H1 (cell line): ENCODE results near the gene RPE. TPM values are rescaled to one million over a fixed set of nuclear protein-coding genes. Genes with fewer than 3 reads are reported as not detected.

Experiments
- CTCF ChIA-PET: fragments of 300-600 bp; sonication (Branson Sonifier 250); formaldehyde crosslinking; loops from one replicate; lab custom pipeline; 2021; ENCODE audit not compliant: partially characterized antibody; lab: Charles Lee
- POLR2A ChIA-PET: fragments of 300-600 bp; sonication (Branson Sonifier 250); formaldehyde crosslinking; loops from one replicate; lab custom pipeline; 2021; ENCODE audit warnings: inconsistent platforms; ENCODE audit not compliant: partially characterized antibody; lab: Charles Lee
- DNase-seq, 2 experiments: peaks; one replicate each; pipeline versions ENCODE4 v3.0.0 to v3.0.0-alpha.2; 2010 to 2022; ENCODE audit warnings: low spot score in 2 of 2, low read depth in 1 of 2, mixed read lengths in 1 of 2
- FAIRE-seq: peaks from 2 replicates; lab custom pipeline; 2011; peaks lifted over from hg19 to GRCh38; lab: Jason Lieb, UNC
- H2AFZ ChIP-seq: 2 replicates; pipeline ENCODE4 v1.8.1; 2012; ENCODE audit warnings: low read length, inconsistent platforms
- H2AK5ac ChIP-seq: 2 replicates; pipeline ENCODE4 v1.6.1; 2013; ENCODE audit warnings: low read depth, low read length
- H2BK120ac ChIP-seq: replicated peaks from 2 replicates; pipeline ENCODE3; 2013; ENCODE audit warnings: low read depth, low read length, inconsistent platforms
- H2BK12ac ChIP-seq: 2 replicates; pipeline ENCODE4 v1.6.1; 2013; ENCODE audit warnings: low read depth, low read length
- H2BK15ac ChIP-seq: 2 replicates; pipeline ENCODE4 v1.6.1; 2013; ENCODE audit warnings: low read length
- H2BK20ac ChIP-seq: 2 replicates; pipeline ENCODE4 v1.6.1; 2013; ENCODE audit warnings: low read length
- H2BK5ac ChIP-seq: 2 replicates; pipeline ENCODE4 v1.6.1; 2013; ENCODE audit warnings: low read depth, low read length
- H3K14ac ChIP-seq: 2 replicates; pipeline ENCODE4 v1.6.1; 2013; ENCODE audit warnings: inconsistent platforms; ENCODE audit not compliant: insufficient read length
- H3K18ac ChIP-seq: 2 replicates; pipeline ENCODE4 v1.6.1; 2013; ENCODE audit warnings: low read length; ENCODE audit errors: extremely low read depth
- H3K23ac ChIP-seq: 2 replicates; pipeline ENCODE4 v1.6.1; 2013; ENCODE audit warnings: inconsistent platforms; ENCODE audit not compliant: insufficient read length
- H3K23me2 ChIP-seq: 2 replicates; pipeline ENCODE4 v1.6.1; 2013; ENCODE audit warnings: low read depth, low read length
- H3K27ac ChIP-seq: 2 replicates; pipeline ENCODE4 v1.6.1; 2011; ENCODE audit warnings: low read depth, low read length, inconsistent platforms
- H3K27me3 ChIP-seq, 4 experiments: replicated peaks in 1 of 4; 1 replicate in 1 of 4; 2 replicates in 3 of 4; pipeline versions ENCODE4 v1.6.1 to v1.8.1; 2011 to 2013; ENCODE audit warnings: low read length in 3 of 4, mild to moderate bottlenecking in 3 of 4, inconsistent platforms in 2 of 4, mixed read lengths in 2 of 4, moderate library complexity in 1 of 4; ENCODE audit not compliant: control insufficient read depth in 3 of 4, insufficient read depth in 3 of 4; ENCODE audit errors: extremely low read depth in 1 of 4
- H3K36me3 ChIP-seq, 4 experiments: 2 replicates each; pipeline versions ENCODE4 v1.6.1 to v1.8.1; 2011 to 2013; ENCODE audit warnings: mild to moderate bottlenecking in 4 of 4, low read length in 3 of 4, moderate library complexity in 2 of 4, control low read depth in 1 of 4, inconsistent platforms in 1 of 4; ENCODE audit not compliant: insufficient read depth in 4 of 4, control insufficient read depth in 2 of 4
- H3K4ac ChIP-seq: replicated peaks from 2 replicates; pipeline ENCODE3; 2013; ENCODE audit warnings: low read length, low read depth, mixed read lengths, inconsistent platforms; ENCODE audit not compliant: insufficient read length
- H3K4me1 ChIP-seq, 4 experiments: replicated peaks in 1 of 4; 1 replicate in 1 of 4; 2 replicates in 3 of 4; pipeline versions ENCODE4 v1.6.1 to v1.8.1; 2011 to 2013; ENCODE audit warnings: low read length in 3 of 4, inconsistent platforms in 2 of 4, mixed read lengths in 1 of 4; ENCODE audit not compliant: insufficient read depth in 4 of 4, control insufficient read depth in 3 of 4
- H3K4me2 ChIP-seq, 2 experiments: 2 replicates each; pipeline versions ENCODE4 v1.6.1 to v1.8.1; 2011 to 2013; ENCODE audit warnings: low read depth in 2 of 2, low read length in 2 of 2, control low read depth in 1 of 2, inconsistent platforms in 1 of 2, mild to moderate bottlenecking in 1 of 2; ENCODE audit not compliant: insufficient read depth in 1 of 2
- H3K4me3 ChIP-seq, 4 experiments: fragments of 200-600, 300-600 bp in 1 of 4; sonication (generic), shearing (Covaris generic), sonication (Bioruptor Twin) in 1 of 4; 2 replicates each; pipeline versions ENCODE4 v1.5.1 to v1.8.1; 2011 to 2016; ENCODE audit warnings: low read length in 4 of 4, low read depth in 3 of 4, control low read depth in 2 of 4, inconsistent platforms in 2 of 4, mild to moderate bottlenecking in 2 of 4, mixed read lengths in 1 of 4, moderate library complexity in 1 of 4; ENCODE audit not compliant: insufficient read depth in 2 of 4; ENCODE audit errors: extremely low read depth in 1 of 4
- H3K56ac ChIP-seq: replicated peaks from 2 replicates; pipeline ENCODE3; 2013; ENCODE audit warnings: low read depth, mild to moderate bottlenecking, mixed read lengths, low read length, inconsistent platforms; ENCODE audit not compliant: insufficient read length
- H3K79me1 ChIP-seq: 2 replicates; pipeline ENCODE4 v1.6.1; 2013; ENCODE audit warnings: low read depth, low read length, control low read depth
- H3K79me2 ChIP-seq, 2 experiments: 2 replicates each; pipeline versions ENCODE4 v1.6.1 to v1.8.1; 2012 to 2013; ENCODE audit warnings: low read length in 2 of 2, mild to moderate bottlenecking in 2 of 2, inconsistent platforms in 1 of 2; ENCODE audit not compliant: insufficient read depth in 2 of 2, control insufficient read depth in 1 of 2
- H3K9ac ChIP-seq, 4 experiments: replicated peaks in 1 of 4; 1 replicate in 1 of 4; 2 replicates in 3 of 4; pipeline versions ENCODE4 v1.6.1 to v1.8.1; 2011 to 2013; ENCODE audit warnings: low read depth in 3 of 4, low read length in 3 of 4, control low read depth in 2 of 4, mild to moderate bottlenecking in 2 of 4, moderate library complexity in 2 of 4, inconsistent platforms in 1 of 4; ENCODE audit errors: extremely low read depth in 1 of 4
- H3K9me3 ChIP-seq, 2 experiments: 2 replicates each; pipeline versions ENCODE4 v1.6.1 to v1.8.1; 2012 to 2013; ENCODE audit warnings: mild to moderate bottlenecking in 2 of 2, moderate library complexity in 2 of 2, control low read depth in 1 of 2, inconsistent platforms in 1 of 2, low read depth in 1 of 2, low read length in 1 of 2, mixed read lengths in 1 of 2; ENCODE audit not compliant: insufficient read depth in 2 of 2
- H4K20me1 ChIP-seq, 2 experiments: replicated peaks in 1 of 2; 2 replicates each; pipeline versions ENCODE3 to v1.8.1; 2011 to 2013; ENCODE audit warnings: inconsistent platforms in 2 of 2, low read length in 2 of 2, mild to moderate bottlenecking in 1 of 2; ENCODE audit not compliant: insufficient read depth in 2 of 2, control insufficient read depth in 1 of 2
- H4K5ac ChIP-seq: 2 replicates; pipeline ENCODE4 v1.6.1; 2013; ENCODE audit warnings: low read length, low read depth, mixed read lengths, inconsistent platforms; ENCODE audit not compliant: insufficient read length
- H4K8ac ChIP-seq: 2 replicates; pipeline ENCODE4 v1.8.0; 2013; ENCODE audit warnings: mild to moderate bottlenecking, moderate library complexity, low read length, inconsistent platforms; ENCODE audit not compliant: insufficient read depth; ENCODE audit errors: extremely low read depth
- H4K91ac ChIP-seq: replicated peaks from 2 replicates; pipeline ENCODE3; 2013; ENCODE audit warnings: low read length, mixed read lengths, inconsistent platforms; ENCODE audit not compliant: insufficient read length
- EZH2 ChIP-seq: fragments of 200-600 bp; sonication (generic); IDR thresholded peaks from 2 replicates; pipeline ENCODE4 v1.7.1; 2012; ENCODE audit warnings: low read depth, mild to moderate bottlenecking, moderate library complexity, low read length, inconsistent platforms; ENCODE audit not compliant: severe bottlenecking
- HDAC2 ChIP-seq, 2 experiments: fragments of 300-600 bp in 1 of 2; sonication (generic) in 1 of 2; IDR thresholded peaks; 2 replicates each; pipeline ENCODE4 v1.6.1; 2011 to 2012; ENCODE audit warnings: low read depth in 2 of 2, low read length in 2 of 2, mild to moderate bottlenecking in 2 of 2, moderate library complexity in 2 of 2, borderline replicate concordance in 1 of 2, inconsistent platforms in 1 of 2
- RAD21 ChIP-seq, 2 experiments: IDR thresholded peaks in 1 of 2; conservative IDR thresholded peaks in 1 of 2; 2 replicates each; pipeline ENCODE4 v1.6.1; 2011; ENCODE audit warnings: low read depth in 2 of 2, low read length in 2 of 2, improper control_type of control experiment in 1 of 2, inconsistent platforms in 1 of 2, mild to moderate bottlenecking in 1 of 2, moderate library complexity in 1 of 2
- WGBS, 2 experiments: shearing (Covaris generic) in 1 of 2; methylation state at CpG; one replicate each; pipeline versions ENCODE4 v1.1.6 to v1.1.7; 2013 to 2015; ENCODE audit warnings: low lambda C conversion rate in 2 of 2, mixed read lengths in 2 of 2, inconsistent platforms in 1 of 2, low coverage in 1 of 2, missing lambda C conversion rate in 1 of 2; ENCODE audit not compliant: insufficient replicate concordance in 2 of 2, insufficient coverage in 1 of 2, insufficient read length in 1 of 2; ENCODE audit errors: extremely low coverage in 1 of 2, missing lambda C conversion rate in 1 of 2; 5-methylcytosine and 5-hydroxymethylcytosine counted together
- polyA plus RNA-seq, 7 experiments: library from polyadenylated mRNA; depleted of rRNA in 3 of 7; stranded (reverse) in 5 of 7; unstranded in 2 of 7; fragments of >200 nt in 5 of 7; fragments of 200-250 nt in 2 of 7; gene quantifications; 1 replicate in 5 of 7; 2 replicates in 1 of 7; 4 replicates in 1 of 7; pipeline versions ENCODE4 v1.2.1 to v1.2.3, GENCODE V29; 2011 to 2013; ENCODE audit warnings: missing spikeins in 2 of 7, mixed read lengths in 2 of 7
- total RNA-seq: library from RNA; stranded (reverse); fragmentation: NEBNext Ultra II Directional; extraction: Animal tissue kit (Norgen Biotek cat#: 25700); gene quantifications from 2 replicates; pipeline ENCODE4 v1.2.1, GENCODE V29; 2021
- TF ChIP-seq, protein P1 (sequence below): IDR thresholded peaks from 2 replicates; pipeline ENCODE4 v1.6.1; 2012; ENCODE audit warnings: inconsistent platforms

Gene RPE
- total and polyA plus RNA-seq, 2 of the 8 experiments (the other 6 are each of a cell fraction or from before 2014, with no cell fraction given) = 77.8 to 102 TPM

DNA sequence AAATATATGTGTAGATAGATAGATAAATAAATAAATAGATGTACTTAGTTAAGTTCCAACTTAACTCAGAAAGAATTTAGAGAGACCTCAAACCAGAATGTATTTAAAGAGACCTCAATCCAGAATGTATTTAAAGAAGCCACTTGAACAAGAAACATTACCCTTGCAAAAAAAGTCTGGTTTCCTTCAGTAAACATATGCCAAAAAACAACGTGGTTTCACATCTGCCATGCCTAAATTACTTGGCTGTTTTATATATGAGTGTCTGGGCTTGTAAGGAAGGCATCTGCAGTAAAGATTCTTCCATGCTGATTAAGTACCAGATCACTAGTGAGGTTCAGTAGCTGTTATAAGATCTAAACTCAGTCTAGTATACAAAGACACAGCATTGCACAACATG lies 29.1 kb upstream of the RPE start:
- Histone ChIP-seq H2BK20ac (no peak overlapping the region), H2BK15ac (no peak overlapping the region), H2BK5ac (no peak overlapping the region), H4K5ac (no peak overlapping the region), H4K91ac (no peak overlapping the region), H3K79me1 (no peaks in the 10 kb centered on the region), H3K23me2 (no peaks in the 10 kb centered on the region; the same call in 1 of the 2 replicates), H2BK12ac (no peak overlapping the region), H3K27me3 (no peaks in the 10 kb centered on the region), H3K4me1 (no peaks in the 10 kb centered on the region), H3K4me2 (no peak overlapping the region), H3K9me3 (no peaks in the 10 kb centered on the region), H3K18ac (no peak overlapping the region), H3K36me3 (no peaks in the 10 kb centered on the region), H3K79me2 (no peaks in the 10 kb centered on the region), H3K4ac (no peak overlapping the region), H3K27ac (no peak overlapping the region), H4K20me1 (no peaks in the 10 kb centered on the region), H3K23ac (no peak overlapping the region), H3K9ac (no peak overlapping the region), H2AK5ac (no peak overlapping the region), H4K8ac (no peak overlapping the region), H3K14ac (no peak overlapping the region), H2BK120ac (no peak overlapping the region), H3K4me3 (no peak overlapping the region), H2AFZ (no peak overlapping the region), H3K56ac (no peak overlapping the region)
- 71% methylated on average over 1 of the region's 1 CpG; no CpG with 5 or more reads in 1 of the 2 experiments for WGBS, 2 experiments
- CTCF ChIA-PET = interaction anchor here (0.6 to 0.8 kb wide), 2 partner anchors 216 to 639 kb away, joined by 3 read pairs; no protein-coding TSS in a partner anchor
- DNase-seq (no peak), FAIRE-seq (no peak)
- POLR2A ChIA-PET = no interaction called here
- TF ChIP-seq RAD21 (IDR thresholded peaks at IDR 0.05 in 1 of 2, conservative IDR thresholded peaks at IDR 0.05 in 1 of 2; ENCODE audit: low read depth in 2 of 2, low read length in 2 of 2) = no peak
- TF ChIP-seq HDAC2 (IDR thresholded peaks at IDR 0.05; ENCODE audit: borderline replicate concordance in 1 of 2, low read depth in 2 of 2, low read length in 2 of 2) = no peak
- TF ChIP-seq EZH2 = no peak
- TF ChIP-seq, protein P1, sequence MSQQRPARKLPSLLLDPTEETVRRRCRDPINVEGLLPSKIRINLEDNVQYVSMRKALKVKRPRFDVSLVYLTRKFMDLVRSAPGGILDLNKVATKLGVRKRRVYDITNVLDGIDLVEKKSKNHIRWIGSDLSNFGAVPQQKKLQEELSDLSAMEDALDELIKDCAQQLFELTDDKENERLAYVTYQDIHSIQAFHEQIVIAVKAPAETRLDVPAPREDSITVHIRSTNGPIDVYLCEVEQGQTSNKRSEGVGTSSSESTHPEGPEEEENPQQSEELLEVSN = no peak
